Measurements from ENCODE around the gene OR8A1.
"Not testable (repeated sequence)": the region's sequence is repeated elsewhere in the genome, so short reads cannot be mapped to it uniquely, and the experiment has no call there.

Gene OR8A1

GRCh38 chr11:124591430-124591829, 21.6 kb downstream of the OR8A1 start:
- in situ Hi-C loops (cut with MboI; ENCODE audit: low sequenced_read_pairs) = no loop called here

GRCh38 chr11:124592627-124593026, 22.8 kb downstream of the OR8A1 start:
- in situ Hi-C loops (cut with MboI; ENCODE audit: low sequenced_read_pairs) = no loop called here

GRCh38 chr11:124595302-124595701, 25.5 kb downstream of the OR8A1 start:
- in situ Hi-C loops (cut with MboI; ENCODE audit: low sequenced_read_pairs) = no loop called here

GRCh38 chr11:124597626-124598025, 27.8 kb downstream of the OR8A1 start:
- in situ Hi-C loops (cut with MboI; ENCODE audit: low sequenced_read_pairs) = no loop called here

- in situ Hi-C loops (cut with MboI; ENCODE audit: low sequenced_read_pairs) = no loop called here
Observed at GRCh38 chr11:124600621-124601320, 31.0 kb downstream of the OR8A1 start.

GRCh38 chr11:124602193-124602592, 32.4 kb downstream of the OR8A1 start:
- in situ Hi-C loops (cut with MboI; ENCODE audit: low sequenced_read_pairs) = no loop called here

- in situ Hi-C loops (cut with MboI; ENCODE audit: low sequenced_read_pairs) = not testable (repeated sequence)
Observed at GRCh38 chr11:124602723-124603122, 32.9 kb downstream of the OR8A1 start.

- in situ Hi-C loops (cut with MboI; ENCODE audit: low sequenced_read_pairs) = no loop called here
Observed at GRCh38 chr11:124605719-124606118, 35.9 kb downstream of the OR8A1 start.

GRCh38 chr11:124608147-124608546, 38.4 kb downstream of the OR8A1 start:
- in situ Hi-C loops (cut with MboI; ENCODE audit: low sequenced_read_pairs) = no loop called here

GRCh38 chr11:124610295-124610694, 40.5 kb downstream of the OR8A1 start:
- in situ Hi-C loops (cut with MboI; ENCODE audit: low sequenced_read_pairs) = no loop called here

- in situ Hi-C loops (cut with MboI; ENCODE audit: low sequenced_read_pairs) = no loop called here
Observed at GRCh38 chr11:124611064-124611463, 41.3 kb downstream of the OR8A1 start, which contains the start of gene PANX3. PANX3 (plus strand) TSS chr11:124611428; CDS start chr11:124611557, 129 bp downstream.

GRCh38 chr11:124612045-124612444, 42.2 kb downstream of the OR8A1 start:
- in situ Hi-C loops (cut with MboI; ENCODE audit: low sequenced_read_pairs) = no loop called here

GRCh38 chr11:124612567-124613246, 42.9 kb downstream of the OR8A1 start:
- in situ Hi-C loops (cut with MboI; ENCODE audit: low sequenced_read_pairs) = no loop called here

- in situ Hi-C loops (cut with MboI; ENCODE audit: low sequenced_read_pairs) = no loop called here
Observed at GRCh38 chr11:124618863-124619262, 49.1 kb downstream of the OR8A1 start.
